ENCODE results near the gene MLANA.

The MLANA gene, protein sequence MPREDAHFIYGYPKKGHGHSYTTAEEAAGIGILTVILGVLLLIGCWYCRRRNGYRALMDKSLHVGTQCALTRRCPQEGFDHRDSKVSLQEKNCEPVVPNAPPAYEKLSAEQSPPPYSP

DNA sequence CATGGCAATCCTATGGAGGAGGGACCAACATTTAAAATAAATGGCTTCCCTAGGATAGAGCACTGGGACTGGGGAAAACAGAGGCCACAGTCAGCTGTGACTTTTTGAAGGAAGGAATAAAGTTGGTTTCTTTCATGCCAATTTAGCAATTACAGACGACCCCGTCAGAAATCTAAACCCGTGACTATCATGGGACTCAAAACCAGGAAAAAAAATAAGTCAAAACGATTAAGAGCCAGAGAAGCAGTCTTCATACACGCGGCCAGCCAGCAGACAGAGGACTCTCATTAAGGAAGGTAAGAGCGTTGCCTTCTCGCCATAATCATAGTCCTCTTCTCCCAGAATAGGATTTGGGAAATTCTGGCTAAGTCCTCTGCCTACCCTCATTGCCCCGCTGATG lies at the start of gene MLANA:
MLANA (plus strand) TSS at position 249 of the 400 bp plus-strand sequence. CDS start 1,586 bp downstream, outside the sequence.
- DNase-seq = no peak
- intact Hi-C loops (cut with DNase I) = no loop called here

DNA sequence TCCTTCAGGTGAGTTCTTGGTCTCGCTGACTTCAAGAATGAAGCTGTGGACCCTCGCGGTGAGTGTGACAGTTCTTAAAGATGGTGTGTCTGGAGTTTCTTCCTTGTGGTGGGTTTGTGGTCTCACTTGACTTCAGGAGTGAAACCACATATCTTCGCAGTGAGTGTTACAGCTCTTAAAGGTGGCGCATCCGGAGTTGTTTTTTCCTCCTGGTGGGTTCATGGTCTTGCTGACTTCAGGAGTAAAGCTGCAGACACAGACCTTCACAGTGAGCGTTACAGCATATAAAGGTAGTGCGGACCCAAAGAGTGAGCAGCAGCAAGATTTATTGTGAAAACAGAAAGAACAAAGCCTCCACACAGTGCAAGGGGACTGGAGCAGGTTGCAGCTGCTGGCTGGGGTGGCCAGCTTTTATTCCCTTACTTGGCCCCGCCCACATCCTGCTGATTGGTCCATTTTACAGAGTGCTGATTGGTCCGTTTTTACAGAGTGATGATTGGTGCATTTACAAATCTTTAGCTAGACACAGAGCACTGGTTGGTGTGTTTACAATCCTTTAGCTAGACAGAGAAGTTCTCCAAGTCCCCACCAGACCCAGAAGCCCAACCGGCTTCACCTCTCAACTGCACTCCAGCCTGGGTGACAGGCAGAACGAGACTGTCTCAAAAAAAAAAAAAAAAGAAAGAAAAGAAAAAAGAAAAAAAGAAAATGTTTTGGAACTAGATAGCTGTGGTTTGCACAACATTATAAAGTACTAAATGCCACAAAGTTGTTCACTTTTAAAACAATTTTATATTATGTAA lies 48.7 kb upstream of the MLANA start:
- intact Hi-C loops (cut with DNase I) = no loop called here
- no peak for DNase-seq

DNA sequence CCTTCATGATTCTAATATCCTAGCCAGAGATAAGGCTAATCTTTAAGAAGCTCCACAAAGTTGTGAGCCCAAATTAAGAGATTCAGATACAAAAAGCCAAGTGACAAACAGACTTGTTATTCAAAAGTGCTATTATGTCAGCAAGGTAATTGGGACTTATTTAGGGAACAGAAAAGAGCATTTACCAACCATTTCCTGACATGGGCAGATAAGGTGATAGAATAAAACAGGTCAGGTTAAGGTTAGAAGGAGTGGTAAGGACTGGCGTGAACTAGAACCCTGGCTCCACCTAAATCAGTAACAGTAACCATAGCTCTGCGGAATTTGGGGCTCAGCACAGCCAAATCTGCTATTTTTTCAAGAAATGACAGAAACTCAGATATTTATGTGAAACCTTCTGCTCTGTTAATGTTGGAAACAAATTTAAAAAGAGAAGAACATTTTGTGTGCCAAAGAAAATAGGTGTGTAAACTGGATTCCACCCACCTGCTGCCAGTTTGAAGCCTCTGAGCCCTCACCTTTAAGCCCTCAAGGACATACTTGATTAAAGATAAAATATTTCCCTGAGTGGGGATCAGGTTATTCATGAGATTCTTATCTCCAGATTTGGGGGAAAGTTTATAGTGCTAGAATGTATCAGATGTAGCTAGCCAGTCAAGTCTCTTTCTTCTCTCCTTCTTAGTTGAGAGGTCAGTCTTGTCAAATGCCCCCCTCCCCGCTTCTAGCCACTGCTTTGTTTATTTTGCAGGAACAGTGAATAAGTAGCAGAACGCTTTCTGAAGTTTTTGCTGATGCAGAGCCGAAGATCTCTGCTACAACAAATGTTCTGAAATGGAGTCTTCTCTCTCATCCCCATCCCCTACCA lies 47.5 kb upstream of the MLANA start:
- intact Hi-C loops (cut with DNase I) = no loop called here
- DNase-seq = no peak

DNA sequence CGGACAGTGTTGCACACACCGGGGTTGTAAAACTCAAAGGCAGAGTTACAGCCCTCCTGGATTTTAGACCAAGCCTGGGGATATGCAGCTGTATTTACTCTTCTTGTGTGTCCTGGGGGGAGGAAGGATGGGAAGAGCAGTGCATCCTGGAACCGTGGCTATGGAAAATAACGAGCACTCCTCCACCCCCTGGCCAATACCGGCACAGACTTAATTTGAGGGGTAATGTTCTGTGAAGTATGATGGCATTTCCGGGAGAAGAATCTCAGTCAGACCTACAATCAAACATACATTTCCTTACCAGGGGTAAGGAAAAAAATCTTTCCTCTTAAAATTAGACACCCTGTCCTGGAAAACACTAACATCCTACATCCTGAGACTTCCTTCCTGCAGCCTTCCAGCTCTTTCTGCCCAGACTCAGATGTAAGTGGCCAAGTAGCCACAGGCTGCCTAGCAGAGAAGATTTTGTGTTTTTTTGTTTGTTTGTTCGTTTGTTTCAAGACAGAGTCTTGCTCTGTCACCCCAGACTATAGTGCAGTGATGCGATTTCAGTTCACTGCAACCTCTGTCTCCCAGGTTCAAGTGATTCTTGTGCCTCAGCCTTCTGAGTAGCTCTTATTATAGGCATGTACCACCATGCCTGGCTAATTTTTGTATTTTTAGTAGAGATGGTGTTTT lies 46.8 kb upstream of the MLANA start:
- DNase-seq = no peak
- intact Hi-C loops (cut with DNase I) = no loop called here

DNA sequence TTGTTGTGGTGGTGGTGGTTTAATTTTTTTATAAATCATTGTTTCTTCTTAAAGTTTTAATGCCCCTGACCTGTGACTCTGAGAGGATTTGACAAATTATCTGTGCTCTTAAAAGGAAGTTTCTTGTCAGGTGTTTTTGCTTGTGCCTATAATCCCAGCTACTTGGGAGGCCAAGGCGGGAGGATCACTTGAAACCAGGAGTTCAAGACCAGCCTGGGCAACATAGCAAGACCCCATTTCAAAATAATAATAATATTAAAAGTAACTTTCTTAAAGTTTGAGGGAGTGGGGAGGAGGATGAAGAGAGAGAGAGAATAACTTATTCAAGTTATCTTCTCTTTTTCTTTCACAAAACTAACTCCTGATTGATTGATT lies 45.5 kb upstream of the MLANA start:
- DNase-seq = no peak
- intact Hi-C loops (cut with DNase I) = no loop called here

DNA sequence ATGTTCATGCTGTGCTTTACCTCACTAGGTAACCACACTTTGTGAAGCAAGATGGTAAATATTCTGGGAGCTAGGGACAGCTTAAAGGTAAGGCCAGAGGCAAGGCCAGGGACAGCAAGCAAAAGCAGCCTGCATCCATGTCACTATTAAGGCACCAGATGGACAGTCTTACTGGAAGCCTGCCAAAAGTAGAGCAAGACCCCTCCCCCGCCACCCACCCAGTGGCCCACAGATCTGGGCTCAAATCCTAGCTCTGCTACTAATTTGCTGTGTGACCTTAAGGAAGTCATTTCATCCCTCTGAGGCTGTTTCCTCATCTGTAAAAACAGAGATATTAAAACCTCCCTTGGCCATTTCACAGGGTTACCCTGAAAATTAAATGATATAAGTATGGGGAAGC lies 44.6 kb upstream of the MLANA start:
- intact Hi-C loops (cut with DNase I) = no loop called here
- no peak for DNase-seq

DNA sequence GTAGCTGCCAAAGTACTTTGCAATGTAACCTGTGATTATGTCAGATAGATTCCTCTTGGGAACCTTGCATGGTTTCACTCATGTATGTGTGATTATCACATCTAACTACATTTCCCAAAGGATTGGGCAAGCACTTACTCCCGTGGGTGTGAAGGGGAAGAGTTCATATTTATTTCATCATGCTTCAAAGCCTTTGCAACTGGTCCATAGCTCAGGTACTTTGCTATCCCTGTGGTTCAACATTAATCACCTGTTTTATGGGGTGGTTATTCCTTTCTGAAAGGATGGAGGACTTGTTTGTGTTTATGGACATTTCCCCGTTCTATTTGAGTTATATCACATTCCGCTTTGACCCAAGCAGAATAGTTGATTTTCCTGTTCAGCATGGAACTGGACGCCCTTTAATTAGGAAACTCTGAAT lies 44.2 kb upstream of the MLANA start:
- no peak for DNase-seq
- intact Hi-C loops (cut with DNase I) = no loop called here

DNA sequence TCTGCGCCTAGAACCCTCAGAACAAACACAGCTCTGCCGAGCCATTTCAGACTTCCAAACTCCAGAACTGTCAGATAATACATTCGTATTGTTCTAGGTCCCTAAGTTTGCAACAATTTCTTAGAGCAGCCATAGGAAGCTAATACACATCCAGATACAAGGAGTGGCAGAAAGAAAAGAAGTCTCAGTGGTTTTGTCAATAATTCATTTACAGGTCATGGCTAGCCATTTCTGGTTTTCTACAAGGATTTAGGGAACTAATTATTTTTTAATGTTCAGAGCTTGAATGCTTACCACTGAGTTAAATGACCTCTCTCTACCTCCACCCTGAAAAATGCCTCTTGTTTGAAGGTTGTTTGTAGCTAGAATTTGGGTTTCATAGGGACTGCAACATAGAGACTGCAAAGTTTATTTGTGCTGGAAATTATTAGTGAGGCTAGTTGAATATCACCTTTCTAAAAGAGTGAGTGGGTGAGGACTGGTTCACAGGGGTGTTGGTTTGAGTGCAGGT lies 42.3 kb upstream of the MLANA start:
- intact Hi-C loops (cut with DNase I) = no loop called here
- no peak for DNase-seq

DNA sequence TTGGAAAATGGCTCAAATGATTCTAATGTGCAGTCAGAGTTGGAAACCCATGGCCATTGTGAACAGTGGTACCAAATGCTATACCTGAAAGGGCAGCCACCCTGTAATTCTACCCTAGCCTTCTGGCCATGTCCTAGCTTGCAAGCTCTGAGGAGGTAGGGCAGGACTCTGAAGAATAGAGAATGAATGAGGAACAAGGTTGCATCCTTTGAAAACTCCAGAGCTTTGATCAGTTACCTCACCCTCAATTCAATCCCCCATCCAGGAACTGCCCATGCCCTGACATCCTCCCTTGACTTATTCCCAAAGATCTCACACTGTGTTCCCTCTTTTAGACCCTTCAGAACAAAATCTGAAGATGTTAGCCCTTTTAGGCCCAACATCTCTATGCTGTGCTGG lies 40.0 kb upstream of the MLANA start:
- no peak for DNase-seq
- intact Hi-C loops (cut with DNase I) = no loop called here

DNA sequence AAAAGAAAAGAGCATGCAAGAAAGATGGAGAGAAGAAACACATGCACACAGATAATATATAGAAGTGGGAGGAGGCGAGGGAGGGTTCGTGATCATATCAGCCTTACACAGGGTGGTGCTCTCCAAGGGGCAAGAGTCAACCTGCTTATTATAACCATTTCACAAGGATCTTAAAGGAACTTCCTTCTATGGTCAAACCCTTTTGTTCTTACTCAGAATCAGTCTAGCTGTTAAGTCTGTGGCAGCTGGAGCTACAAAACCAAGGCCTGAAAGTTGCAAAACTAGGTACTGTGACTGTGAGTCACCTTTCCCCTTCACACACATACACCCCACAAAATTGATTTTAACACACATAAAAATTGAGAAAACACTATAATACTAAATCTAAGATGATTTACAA lies 39.2 kb upstream of the MLANA start:
- no peak for DNase-seq
- intact Hi-C loops (cut with DNase I) = no loop called here

DNA sequence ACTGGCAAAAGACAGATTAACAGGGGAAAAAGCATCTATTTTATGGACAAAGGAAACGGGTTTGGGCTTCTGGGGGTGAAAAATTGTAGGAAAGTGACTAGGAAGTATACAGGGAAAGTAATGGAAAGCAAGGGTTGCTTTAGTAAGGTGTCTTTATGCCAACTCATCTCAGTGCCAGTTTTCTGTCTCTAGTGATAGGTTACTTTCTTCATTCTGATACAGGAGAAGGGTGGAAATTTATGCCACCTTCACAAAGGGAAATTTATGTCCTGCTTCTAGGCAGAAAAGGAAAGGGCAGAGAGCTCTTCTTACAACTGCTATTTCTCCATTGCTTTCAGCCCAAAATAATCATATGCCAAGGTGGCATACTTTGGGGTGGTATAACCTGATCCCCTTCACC lies 37.7 kb upstream of the MLANA start:
- DNase-seq = no peak
- intact Hi-C loops (cut with DNase I) = no loop called here

DNA sequence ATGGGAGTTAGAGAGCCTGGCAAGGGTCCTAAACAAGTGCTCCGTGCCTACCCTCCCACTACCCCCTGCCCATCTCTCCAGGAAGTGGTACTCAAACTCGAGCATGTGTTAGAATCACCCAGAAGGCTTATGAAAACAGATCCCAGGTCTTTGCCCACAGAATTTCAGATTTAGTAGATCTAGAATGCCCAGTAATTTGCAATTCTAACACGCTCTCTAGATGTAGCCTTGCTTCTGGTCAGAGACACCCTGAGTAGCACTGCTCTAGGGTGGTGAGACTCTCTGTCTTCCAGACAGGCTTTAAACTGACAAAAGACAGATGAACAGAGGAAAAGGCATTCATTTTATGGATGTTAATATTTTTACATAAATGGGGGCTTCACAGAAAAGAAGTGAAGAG lies 37.1 kb upstream of the MLANA start:
- no peak for DNase-seq
- intact Hi-C loops (cut with DNase I) = no loop called here

DNA sequence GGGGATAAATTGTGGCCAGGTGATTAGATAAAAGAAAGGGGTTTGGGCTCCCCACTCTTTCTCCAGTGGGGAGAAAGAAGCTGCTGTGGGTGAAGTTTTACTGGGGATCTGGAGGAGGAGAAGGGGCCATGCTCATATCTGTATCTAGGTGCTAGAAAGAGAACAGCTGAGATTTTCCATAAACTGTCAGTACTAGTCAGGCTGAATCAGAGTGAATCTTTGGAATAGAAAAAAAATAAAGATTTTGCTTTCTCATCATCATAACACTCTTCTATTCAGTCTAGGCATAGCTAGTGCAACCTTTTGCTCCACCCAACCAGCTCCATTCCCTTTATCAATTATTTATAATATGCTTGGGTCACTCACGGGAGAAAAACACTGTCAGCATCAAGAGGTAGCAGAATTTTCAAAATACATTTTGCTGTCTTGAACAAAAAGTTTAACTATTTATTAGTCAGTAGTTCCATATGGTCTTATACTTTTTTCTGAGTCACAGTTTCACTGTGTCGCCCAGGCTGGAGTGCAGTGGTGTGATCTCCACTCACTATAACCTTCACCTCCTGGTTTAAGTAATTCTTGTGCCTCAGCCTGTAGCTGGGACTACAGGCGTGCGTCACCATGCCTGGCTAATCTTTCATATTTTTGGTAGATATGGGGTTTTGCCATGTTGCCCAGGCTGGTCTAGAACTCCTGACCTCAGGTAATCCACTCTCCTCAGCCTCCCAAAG lies 36.5 kb upstream of the MLANA start:
- DNase-seq = no peak
- intact Hi-C loops (cut with DNase I) = no loop called here

DNA sequence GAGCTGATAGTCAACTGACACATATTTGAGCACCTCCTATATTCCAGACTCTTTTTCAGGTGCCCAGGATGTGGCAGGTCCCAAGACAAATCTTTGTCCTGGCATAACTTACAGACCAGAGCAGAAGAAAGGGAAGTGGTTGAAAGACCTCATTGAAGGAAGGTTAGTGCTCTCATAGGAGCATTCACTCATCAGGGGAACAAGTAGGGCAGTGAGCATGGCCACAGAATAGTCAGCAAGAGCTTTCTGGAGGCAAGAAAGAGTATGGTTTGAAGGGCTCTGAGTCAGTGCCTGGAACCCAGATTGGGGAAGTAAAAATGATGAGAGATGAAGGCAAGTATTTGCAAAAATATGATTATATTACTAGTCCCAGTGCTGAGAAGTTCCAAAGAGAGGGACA lies 32.8 kb upstream of the MLANA start:
- no peak for DNase-seq
- intact Hi-C loops (cut with DNase I) = no loop called here

DNA sequence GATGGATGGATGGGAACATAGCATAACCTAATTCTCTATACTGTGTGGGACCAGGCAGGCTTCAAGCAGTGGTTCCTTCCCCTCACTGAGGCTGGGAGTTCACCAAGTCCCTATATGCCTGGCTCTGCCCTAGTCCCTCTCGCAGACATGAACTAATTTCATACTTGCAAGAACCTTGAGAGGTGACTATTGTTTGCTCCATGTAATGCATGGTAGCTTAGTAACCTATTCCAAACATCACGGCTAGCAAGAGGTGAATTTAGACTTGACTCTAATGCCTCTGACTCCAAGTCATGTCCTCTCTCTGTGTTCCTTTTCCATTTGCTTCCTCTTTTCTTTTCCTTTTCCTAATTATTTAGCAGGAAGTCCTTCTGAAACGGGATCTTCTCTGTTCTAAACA lies 31.9 kb upstream of the MLANA start:
- intact Hi-C loops (cut with DNase I) = no loop called here
- DNase-seq = no peak

DNA sequence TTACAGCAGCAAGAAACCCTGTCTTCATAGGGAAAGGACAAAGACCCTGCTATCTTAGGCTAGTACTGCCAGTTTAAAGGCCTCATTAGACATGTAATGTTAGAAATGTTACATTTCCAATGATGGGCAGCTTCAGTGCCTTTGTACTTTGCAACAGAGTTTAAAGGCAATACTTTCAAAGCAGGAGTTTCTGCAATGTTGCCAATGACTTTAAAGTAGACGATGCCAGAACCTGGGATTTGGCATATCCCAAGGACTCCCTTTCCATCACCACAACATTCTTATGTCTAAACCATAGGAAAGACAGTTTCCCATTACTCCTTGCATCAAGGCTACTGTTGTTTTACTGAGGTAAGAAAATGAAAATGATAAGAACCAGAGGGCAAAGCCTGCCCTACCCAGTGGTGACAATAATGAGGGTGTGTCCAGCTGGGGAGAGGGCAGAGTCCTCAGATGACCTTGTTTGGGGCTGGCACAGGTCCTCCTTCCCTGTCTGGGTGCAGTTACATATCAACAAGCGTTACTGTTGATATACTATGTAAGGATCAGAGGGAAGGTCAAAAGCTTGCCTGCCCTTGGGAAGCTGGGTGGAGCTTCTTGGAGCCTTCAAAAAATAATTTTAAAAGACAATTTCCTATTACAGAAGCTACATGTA lies 27.5 kb upstream of the MLANA start:
- DNase-seq = no peak
- intact Hi-C loops (cut with DNase I) = no loop called here

DNA sequence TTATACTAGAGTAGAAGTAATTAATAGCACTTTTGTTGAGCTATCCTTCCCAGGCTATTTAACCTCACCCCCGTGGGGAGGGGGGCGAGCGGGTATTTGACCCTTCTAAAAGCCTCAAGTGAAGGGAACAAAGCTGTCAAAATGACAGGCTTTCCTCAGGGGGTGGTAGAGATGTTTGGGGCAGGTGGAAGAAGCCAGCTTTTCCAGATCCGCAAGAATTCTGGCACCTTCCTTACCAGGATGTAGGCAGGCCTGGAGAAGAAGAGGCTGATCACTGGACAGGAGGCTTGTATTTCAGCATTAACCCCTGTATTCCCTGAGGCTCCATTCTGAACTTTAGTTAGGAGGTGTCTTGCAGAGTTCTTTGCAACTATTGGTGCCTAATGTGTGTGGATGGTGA lies 26.2 kb upstream of the MLANA start:
- intact Hi-C loops (cut with DNase I) = no loop called here
- DNase-seq = no peak

DNA sequence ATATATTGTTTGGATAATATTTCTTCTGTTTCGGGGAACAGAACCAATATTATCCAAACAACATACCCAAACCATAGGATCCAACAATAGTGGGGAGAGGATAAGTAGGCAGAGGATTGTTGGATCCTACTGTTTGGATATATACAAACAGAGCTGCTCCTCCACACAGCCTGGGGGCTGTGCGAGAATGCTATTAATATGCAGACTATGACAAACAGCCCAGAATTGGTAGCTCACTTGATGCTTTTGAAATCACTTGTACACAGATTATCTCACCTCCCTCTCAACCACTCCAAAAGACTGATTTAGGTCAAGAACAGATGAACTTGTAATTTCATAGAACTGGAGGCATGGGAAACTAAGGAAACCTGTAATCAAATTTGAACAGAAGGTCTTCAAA lies 24.4 kb upstream of the MLANA start:
- intact Hi-C loops (cut with DNase I) = no loop called here
- DNase-seq = no peak

DNA sequence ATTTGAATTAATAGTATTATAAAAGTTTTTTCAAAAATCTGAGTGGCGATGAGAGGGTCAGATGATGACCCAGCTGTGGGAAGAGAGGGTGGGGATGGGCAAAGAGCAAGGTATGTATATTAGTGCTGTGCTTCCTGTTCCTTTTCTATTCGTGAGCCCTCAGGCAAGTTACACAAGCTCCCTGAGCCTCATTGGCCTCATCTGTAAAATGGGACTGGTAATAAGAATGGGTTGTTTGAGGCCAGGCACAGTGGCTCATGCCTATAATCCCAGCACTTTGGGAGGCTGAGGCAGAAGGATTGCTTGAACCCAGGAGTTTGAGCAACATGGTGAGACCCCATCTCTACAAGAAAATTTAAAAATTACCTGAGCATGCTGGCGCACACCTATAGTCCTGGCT lies 24.0 kb upstream of the MLANA start:
- intact Hi-C loops (cut with DNase I) = no loop called here
- DNase-seq = no peak

DNA sequence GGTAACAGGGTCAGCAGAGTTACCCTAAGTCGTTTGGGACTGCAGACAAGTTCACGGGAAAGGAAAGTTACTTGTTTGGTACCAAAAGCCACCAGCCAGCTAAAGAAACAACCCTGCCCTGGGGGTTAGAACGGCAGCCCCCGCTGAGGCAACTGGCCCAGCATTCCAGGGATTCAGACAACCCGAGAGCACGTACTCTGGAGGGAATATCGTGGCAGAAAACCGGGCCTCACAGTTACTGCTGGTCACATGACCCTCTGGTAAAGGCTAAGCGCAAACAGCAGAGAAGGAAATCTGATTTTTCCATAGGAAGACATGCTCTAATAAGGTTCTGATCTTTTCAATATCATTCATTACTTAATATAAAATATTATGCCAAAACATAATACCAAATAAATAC lies 22.5 kb upstream of the MLANA start:
- no peak for DNase-seq
- intact Hi-C loops (cut with DNase I) = no loop called here
